NCI-H82 treated with DMSO at 0.1 percent for 48 hours (cell line): ENCODE data around the gene HPCAL1.

Source experiments
- DNase-seq: peaks from one replicate; lab custom pipeline; 2025; ENCODE audit not compliant: unreplicated experiment; lab: John Stamatoyannopoulos, UW

Gene HPCAL1

GRCh38 chr2:10366601-10367270 lies 64.0 kb downstream of the HPCAL1 start:
- no peak for DNase-seq

- no peak for DNase-seq
These were observed 65.1 kb downstream of the HPCAL1 start for GRCh38 chr2:10367472-10368439.

GRCh38 chr2:10368491-10369231 lies 66.0 kb downstream of the HPCAL1 start:
- no peak for DNase-seq

GRCh38 chr2:10369269-10370255 lies 66.9 kb downstream of the HPCAL1 start:
- DNase-seq: no peak

GRCh38 chr2:10370390-10370789 lies 67.7 kb downstream of the HPCAL1 start:
- DNase-seq: no peak

- DNase-seq: no peak
These were observed 68.2 kb downstream of the HPCAL1 start for GRCh38 chr2:10370895-10371294.

GRCh38 chr2:10371441-10372196 lies 68.9 kb downstream of the HPCAL1 start:
- DNase-seq: no peak

GRCh38 chr2:10372203-10372861 lies 69.6 kb downstream of the HPCAL1 start:
- no peak for DNase-seq

- no peak for DNase-seq
These were observed 70.1 kb downstream of the HPCAL1 start for GRCh38 chr2:10372862-10373240.

- DNase-seq: no peak
These were observed 71.2 kb downstream of the HPCAL1 start for GRCh38 chr2:10373931-10374330.

- no peak for DNase-seq
These were observed 71.7 kb downstream of the HPCAL1 start for GRCh38 chr2:10374362-10374943.

- DNase-seq: no peak
These were observed 73.0 kb downstream of the HPCAL1 start for GRCh38 chr2:10375570-10376281.

GRCh38 chr2:10377052-10377746 lies 74.5 kb downstream of the HPCAL1 start:
- no peak for DNase-seq

- no peak for DNase-seq
These were observed 75.0 kb downstream of the HPCAL1 start for GRCh38 chr2:10377747-10378085.

GRCh38 chr2:10378189-10378588 lies 75.5 kb downstream of the HPCAL1 start:
- DNase-seq: no peak

- no peak for DNase-seq
These were observed 77.6 kb downstream of the HPCAL1 start for GRCh38 chr2:10380048-10380926.

- DNase-seq: no peak
These were observed 79.3 kb downstream of the HPCAL1 start for GRCh38 chr2:10381997-10382353.
